Stimulated activated CD4-positive, alpha-beta T cell treated with anti-CD3 and anti-CD28 coated beads, Interleukin-4, amount 100 ng/mL, for 1 hour (primary cell): ENCODE data around the gene DCLK2.

Experiments used
- DNase-seq: peaks from one replicate; pipeline ENCODE4 v3.0.0-alpha.2; 2020

DCLK2 gene

GRCh38 chr4:150070464-150071170 lies 7.6 kb upstream of the DCLK2 start:
- DNase-seq: no peak

- no peak for DNase-seq
These were observed 5.8 kb upstream of the DCLK2 start for GRCh38 chr4:150072471-150072870.

GRCh38 chr4:150072906-150073714 lies 5.1 kb upstream of the DCLK2 start:
- no peak for DNase-seq

GRCh38 chr4:150074064-150074463 lies 4.2 kb upstream of the DCLK2 start:
- DNase-seq: no peak

- no peak for DNase-seq
These were observed 385 bp downstream of the DCLK2 start for GRCh38 chr4:150078579-150079080.

GRCh38 chr4:150079081-150079581 lies 886 bp downstream of the DCLK2 start:
- no peak for DNase-seq

GRCh38 chr4:150080337-150080736 lies 2.1 kb downstream of the DCLK2 start:
- DNase-seq: no peak

GRCh38 chr4:150080875-150081274 lies 2.6 kb downstream of the DCLK2 start:
- DNase-seq: no peak

- DNase-seq: no peak
These were observed 4.0 kb downstream of the DCLK2 start for GRCh38 chr4:150082241-150082640.

- no peak for DNase-seq
These were observed 8.8 kb downstream of the DCLK2 start for GRCh38 chr4:150087006-150087405.

GRCh38 chr4:150089732-150090131 lies 11.5 kb downstream of the DCLK2 start:
- DNase-seq: no peak

- no peak for DNase-seq
These were observed 12.6 kb downstream of the DCLK2 start for GRCh38 chr4:150090836-150091235.

GRCh38 chr4:150094676-150095075 lies 16.4 kb downstream of the DCLK2 start:
- DNase-seq: no peak

- no peak for DNase-seq
These were observed 18.4 kb downstream of the DCLK2 start for GRCh38 chr4:150096625-150097024.

GRCh38 chr4:150098214-150098613 lies 20.0 kb downstream of the DCLK2 start:
- DNase-seq: no peak

GRCh38 chr4:150104404-150105027 lies 26.3 kb downstream of the DCLK2 start:
- DNase-seq: no peak

- DNase-seq: no peak
These were observed 28.6 kb downstream of the DCLK2 start for GRCh38 chr4:150106886-150107285.

- no peak for DNase-seq
These were observed 30.4 kb downstream of the DCLK2 start for GRCh38 chr4:150108691-150109090.

GRCh38 chr4:150114641-150115040 lies 36.4 kb downstream of the DCLK2 start:
- DNase-seq: no peak

GRCh38 chr4:150115851-150116250 lies 37.6 kb downstream of the DCLK2 start:
- DNase-seq: no peak

- DNase-seq: no peak
These were observed 38.3 kb downstream of the DCLK2 start for GRCh38 chr4:150116506-150116905.

- no peak for DNase-seq
These were observed 38.8 kb downstream of the DCLK2 start for GRCh38 chr4:150117094-150117493.

GRCh38 chr4:150117629-150118028 lies 39.4 kb downstream of the DCLK2 start:
- DNase-seq: no peak

GRCh38 chr4:150119492-150119891 lies 41.2 kb downstream of the DCLK2 start:
- DNase-seq: no peak
